Measurements from ENCODE around the gene NEK11. TPM values are rescaled to one million over a fixed set of nuclear protein-coding genes. Genes with fewer than 3 reads are reported as not detected.

The NEK11 gene
- total RNA-seq, 1 experiment from 2014 or later: 1.8 TPM

- DNase-seq (ENCODE audit: low read depth, low spot score): no peak
- in situ Hi-C loops (cut with HindIII; ENCODE audit: low pct_unique_long_range_greater_than_20kb, low sequenced_read_pairs): no loop called here
These were observed 207.4 kb downstream of the NEK11 start for GRCh38 chr3:131233900-131234668.

GRCh38 chr3:131236421-131236820, 209.7 kb downstream of the NEK11 start:
- in situ Hi-C loops (cut with HindIII; ENCODE audit: low pct_unique_long_range_greater_than_20kb, low sequenced_read_pairs): no loop called here
- no peak for DNase-seq (ENCODE audit: low read depth, low spot score)

GRCh38 chr3:131238496-131238895, 211.8 kb downstream of the NEK11 start:
- in situ Hi-C loops (cut with HindIII; ENCODE audit: low pct_unique_long_range_greater_than_20kb, low sequenced_read_pairs): no loop called here
- no peak for DNase-seq (ENCODE audit: low read depth, low spot score)

- in situ Hi-C loops (cut with HindIII; ENCODE audit: low pct_unique_long_range_greater_than_20kb, low sequenced_read_pairs): no loop called here
- no peak for DNase-seq (ENCODE audit: low read depth, low spot score)
These were observed 212.6 kb downstream of the NEK11 start for GRCh38 chr3:131239267-131239666.

- in situ Hi-C loops (cut with HindIII; ENCODE audit: low pct_unique_long_range_greater_than_20kb, low sequenced_read_pairs): no loop called here
- DNase-seq (ENCODE audit: low read depth, low spot score): peak; percentile 82
These were observed 215.5 kb downstream of the NEK11 start for GRCh38 chr3:131242201-131242600.

GRCh38 chr3:131250466-131250865, 223.8 kb downstream of the NEK11 start:
- DNase-seq (ENCODE audit: low read depth, low spot score): no peak
- in situ Hi-C loops (cut with HindIII; ENCODE audit: low pct_unique_long_range_greater_than_20kb, low sequenced_read_pairs): no loop called here

- DNase-seq (ENCODE audit: low read depth, low spot score): no peak
- in situ Hi-C loops (cut with HindIII; ENCODE audit: low pct_unique_long_range_greater_than_20kb, low sequenced_read_pairs): no loop called here
These were observed 233.8 kb downstream of the NEK11 start for GRCh38 chr3:131260525-131260924.

GRCh38 chr3:131261104-131261503, 234.4 kb downstream of the NEK11 start:
- no peak for DNase-seq (ENCODE audit: low read depth, low spot score)
- in situ Hi-C loops (cut with HindIII; ENCODE audit: low pct_unique_long_range_greater_than_20kb, low sequenced_read_pairs): no loop called here

- no peak for DNase-seq (ENCODE audit: low read depth, low spot score)
These were observed 248.9 kb downstream of the NEK11 start for GRCh38 chr3:131275556-131275955.

GRCh38 chr3:131277836-131278497, 251.3 kb downstream of the NEK11 start:
- in situ Hi-C loops (cut with HindIII; ENCODE audit: low pct_unique_long_range_greater_than_20kb, low sequenced_read_pairs): no loop called here
- no peak for DNase-seq (ENCODE audit: low read depth, low spot score)

More at GRCh38 chr3:131275556-131275955, 248.9 kb downstream of the NEK11 start:
- in situ Hi-C loops (cut with HindIII; ENCODE audit: low pct_unique_long_range_greater_than_20kb, low sequenced_read_pairs): no loop called here

- in situ Hi-C loops (cut with HindIII; ENCODE audit: low pct_unique_long_range_greater_than_20kb, low sequenced_read_pairs): no loop called here
- no peak for DNase-seq (ENCODE audit: low read depth, low spot score)
These were observed 252.9 kb downstream of the NEK11 start for GRCh38 chr3:131279577-131279976.

GRCh38 chr3:131282379-131282778, 255.7 kb downstream of the NEK11 start:
- in situ Hi-C loops (cut with HindIII; ENCODE audit: low pct_unique_long_range_greater_than_20kb, low sequenced_read_pairs): no loop called here
- DNase-seq (ENCODE audit: low read depth, low spot score): no peak

- in situ Hi-C loops (cut with HindIII; ENCODE audit: low pct_unique_long_range_greater_than_20kb, low sequenced_read_pairs): no loop called here
- no peak for DNase-seq (ENCODE audit: low read depth, low spot score)
These were observed 256.3 kb downstream of the NEK11 start for GRCh38 chr3:131282967-131283366.

- DNase-seq (ENCODE audit: low read depth, low spot score): no peak
- in situ Hi-C loops (cut with HindIII; ENCODE audit: low pct_unique_long_range_greater_than_20kb, low sequenced_read_pairs): no loop called here
These were observed 257.2 kb downstream of the NEK11 start for GRCh38 chr3:131283862-131284261.

GRCh38 chr3:131284302-131284701, 257.6 kb downstream of the NEK11 start:
- no peak for DNase-seq (ENCODE audit: low read depth, low spot score)
- in situ Hi-C loops (cut with HindIII; ENCODE audit: low pct_unique_long_range_greater_than_20kb, low sequenced_read_pairs): no loop called here

GRCh38 chr3:131285456-131285855, 258.8 kb downstream of the NEK11 start:
- in situ Hi-C loops (cut with HindIII; ENCODE audit: low pct_unique_long_range_greater_than_20kb, low sequenced_read_pairs): no loop called here
- DNase-seq (ENCODE audit: low read depth, low spot score): no peak

GRCh38 chr3:131299836-131300235, 273.2 kb downstream of the NEK11 start:
- DNase-seq (ENCODE audit: low read depth, low spot score): no peak
- in situ Hi-C loops (cut with HindIII; ENCODE audit: low pct_unique_long_range_greater_than_20kb, low sequenced_read_pairs): no loop called here

- no peak for DNase-seq (ENCODE audit: low read depth, low spot score)
- in situ Hi-C loops (cut with HindIII; ENCODE audit: low pct_unique_long_range_greater_than_20kb, low sequenced_read_pairs): no loop called here
These were observed 277.2 kb downstream of the NEK11 start for GRCh38 chr3:131303848-131304247.

GRCh38 chr3:131304890-131305289, 278.2 kb downstream of the NEK11 start:
- in situ Hi-C loops (cut with HindIII; ENCODE audit: low pct_unique_long_range_greater_than_20kb, low sequenced_read_pairs): no loop called here
- DNase-seq (ENCODE audit: low read depth, low spot score): no peak

Data from SK-MEL-5 (cell line).